ENCODE measurements around the gene PHAX. TPM values are rescaled to one million over a fixed set of nuclear protein-coding genes. Genes with fewer than 3 reads are reported as not detected.

The PHAX gene
- polyA plus RNA-seq, 1 experiment, result 61.0 TPM

GRCh38 chr5:126628102-126628501 is 27.4 kb downstream of the PHAX start:
- POLR2A ChIA-PET, result no interaction called here
- CTCF ChIA-PET, result no interaction called here
- Histone ChIP-seq H3K9me3 (ENCODE audit: control insufficient read depth, insufficient read depth, low read length) (no peaks in the 10 kb centered on the region), H3K4me3 (ENCODE audit: low read depth, low read length) (no peak overlapping the region), H3K27ac (ENCODE audit: low read depth, low read length) (no peak overlapping the region), H3K27me3 (ENCODE audit: control insufficient read depth, insufficient read depth, low read length) (no peaks in the 10 kb centered on the region)
- no peak for TF ChIP-seq CTCF (IDR thresholded peaks at IDR 0.05; ENCODE audit: low read depth, low read length)
- DNase-seq (ENCODE audit: low read depth, low spot score), result no peak

GRCh38 chr5:126631920-126632319 is 31.2 kb downstream of the PHAX start:
- no peak for TF ChIP-seq CTCF (IDR thresholded peaks at IDR 0.05; ENCODE audit: low read depth, low read length)
- no peak overlapping the region for H3K4me3 ChIP-seq (ENCODE audit: low read depth, low read length)
- DNase-seq (ENCODE audit: low read depth, low spot score), result no peak
- H3K27ac ChIP-seq (ENCODE audit: low read depth, low read length), result no peak overlapping the region
- ChIA-PET POLR2A (no interaction called here), CTCF (interaction anchor here (0.5 kb wide), 1 partner anchor 1530 kb away, joined by 4 read pairs; no protein-coding TSS in a partner anchor)
- H3K27me3 ChIP-seq (ENCODE audit: control insufficient read depth, insufficient read depth, low read length), result no peaks in the 10 kb centered on the region
- no peaks in the 10 kb centered on the region for H3K9me3 ChIP-seq (ENCODE audit: control insufficient read depth, insufficient read depth, low read length)

- POLR2A ChIA-PET, result no interaction called here
- TF ChIP-seq CTCF (IDR thresholded peaks at IDR 0.05; ENCODE audit: low read depth, low read length), result no peak
- Histone ChIP-seq H3K4me3 (ENCODE audit: low read depth, low read length) (no peak overlapping the region), H3K9me3 (ENCODE audit: control insufficient read depth, insufficient read depth, low read length) (no peaks in the 10 kb centered on the region), H3K27ac (ENCODE audit: low read depth, low read length) (no peak overlapping the region), H3K27me3 (ENCODE audit: control insufficient read depth, insufficient read depth, low read length) (no peaks in the 10 kb centered on the region)
- CTCF ChIA-PET, result no interaction called here
- DNase-seq (ENCODE audit: low read depth, low spot score), result no peak
Observed at GRCh38 chr5:126633552-126633951, 32.8 kb downstream of the PHAX start.

GRCh38 chr5:126635585-126635984 is 34.8 kb downstream of the PHAX start:
- ChIA-PET POLR2A (no interaction called here), CTCF (interaction anchor here (0.7 to 0.8 kb wide), 2 partner anchors 24 to 34 kb away, joined by 3 to 5 read pairs; partner anchors contain the start of gene PHAX)
- TF ChIP-seq CTCF (IDR thresholded peaks at IDR 0.05; ENCODE audit: low read depth, low read length), result no peak

GRCh38 chr5:126636956-126637355 is 36.2 kb downstream of the PHAX start:
- H3K27ac ChIP-seq (ENCODE audit: low read depth, low read length), result no peak overlapping the region
- H3K9me3 ChIP-seq (ENCODE audit: control insufficient read depth, insufficient read depth, low read length), result no peaks in the 10 kb centered on the region
- DNase-seq (ENCODE audit: low read depth, low spot score), result no peak
- POLR2A ChIA-PET, result no interaction called here
- H3K4me3 ChIP-seq (ENCODE audit: low read depth, low read length), result no peak overlapping the region
- no peaks in the 10 kb centered on the region for H3K27me3 ChIP-seq (ENCODE audit: control insufficient read depth, insufficient read depth, low read length)
- CTCF ChIA-PET, result no interaction called here
- TF ChIP-seq CTCF (IDR thresholded peaks at IDR 0.05; ENCODE audit: low read depth, low read length), result no peak

More at GRCh38 chr5:126635585-126635984, 34.8 kb downstream of the PHAX start:
- no peaks in the 10 kb centered on the region for H3K27me3 ChIP-seq (ENCODE audit: control insufficient read depth, insufficient read depth, low read length)
- no peak overlapping the region for H3K4me3 ChIP-seq (ENCODE audit: low read depth, low read length)
- no peaks in the 10 kb centered on the region for H3K9me3 ChIP-seq (ENCODE audit: control insufficient read depth, insufficient read depth, low read length)
- no peak overlapping the region for H3K27ac ChIP-seq (ENCODE audit: low read depth, low read length)
- no peak for DNase-seq (ENCODE audit: low read depth, low spot score)

Data from AG04450 (cell line).